WTC11 (cell line): ENCODE data around the gene ZNF678. TPM values are rescaled to one million over a fixed set of nuclear protein-coding genes. Genes with fewer than 3 reads are reported as not detected.

Experiments
- ATF2 ChIP-seq: sonication (generic); formaldehyde crosslinking; IDR thresholded peaks from 2 replicates; pipeline ENCODE4 v1.8.1; 2022; ENCODE audit warnings: low read depth, missing genetic modification reagents, borderline replicate concordance
- CREM ChIP-seq: sonication (generic); formaldehyde crosslinking; IDR thresholded peaks from 2 replicates; pipeline ENCODE4 v1.8.1; 2022; ENCODE audit warnings: mild to moderate bottlenecking, missing genetic modification reagents, moderate library complexity
- E2F5 ChIP-seq: sonication (generic); formaldehyde crosslinking; IDR thresholded peaks from 2 replicates; pipeline ENCODE4 v1.8.1; 2022; ENCODE audit warnings: mild to moderate bottlenecking, moderate library complexity, missing genetic modification reagents
- EMX1 ChIP-seq: fragments of 250-450 bp; sonication (Bioruptor Pico); IDR thresholded peaks from 2 replicates; pipeline ENCODE4 v1.8.0; 2021; ENCODE audit warnings: mild to moderate bottlenecking
- ETV6 ChIP-seq: sonication (generic); formaldehyde crosslinking; IDR thresholded peaks from 2 replicates; pipeline ENCODE4 v1.8.1; 2022; ENCODE audit warnings: mild to moderate bottlenecking, missing genetic modification reagents
- FOXK1 ChIP-seq: sonication (generic); formaldehyde crosslinking; IDR thresholded peaks from 2 replicates; pipeline ENCODE4 v1.8.0; 2022; ENCODE audit warnings: mild to moderate bottlenecking, moderate library complexity, missing genetic modification reagents
- FOXP1 ChIP-seq: sonication (generic); formaldehyde crosslinking; IDR thresholded peaks from 2 replicates; pipeline ENCODE4 v1.8.0; 2022; ENCODE audit warnings: missing genetic modification reagents, mild to moderate bottlenecking, moderate library complexity, borderline replicate concordance
- JAZF1 ChIP-seq: fragments of 250-450 bp; sonication (Bioruptor Pico); IDR thresholded peaks from 2 replicates; pipeline ENCODE4 v1.9.0; 2021; ENCODE audit warnings: moderate library complexity, mild to moderate bottlenecking, inconsistent platforms
- JUN ChIP-seq: sonication (generic); formaldehyde crosslinking; IDR thresholded peaks from 2 replicates; pipeline ENCODE4 v1.8.0; 2023; ENCODE audit warnings: mild to moderate bottlenecking, missing genetic modification reagents
- TP53 ChIP-seq: sonication (generic); formaldehyde crosslinking; IDR thresholded peaks from 2 replicates; pipeline ENCODE4 v1.8.1; 2023; ENCODE audit warnings: mild to moderate bottlenecking, missing genetic modification reagents
- ZBTB21 ChIP-seq: sonication (generic); formaldehyde crosslinking; IDR thresholded peaks from 2 replicates; pipeline ENCODE4 v1.8.1; 2023; ENCODE audit warnings: mild to moderate bottlenecking, missing genetic modification reagents, borderline replicate concordance
- ZNF232 ChIP-seq: sonication (generic); formaldehyde crosslinking; IDR thresholded peaks from 2 replicates; pipeline ENCODE4 v1.8.0; 2022; ENCODE audit warnings: mild to moderate bottlenecking, missing genetic modification reagents
- ZNF317 ChIP-seq: sonication (generic); formaldehyde crosslinking; IDR thresholded peaks from 2 replicates; pipeline ENCODE4 v1.8.1; 2023; ENCODE audit warnings: low read depth, mild to moderate bottlenecking, moderate library complexity, missing genetic modification reagents, borderline replicate concordance
- ZNF423 ChIP-seq: fragments of 250-450 bp; sonication (Bioruptor Pico); IDR thresholded peaks from 2 replicates; pipeline ENCODE4 v2.1.2; 2022; ENCODE audit warnings: mild to moderate bottlenecking, moderate library complexity
- ZNF532 ChIP-seq: fragments of 250-450 bp; sonication (Bioruptor Pico); IDR thresholded peaks from 2 replicates; pipeline ENCODE4 v1.9.0; 2021; ENCODE audit warnings: mild to moderate bottlenecking, borderline replicate concordance
- total RNA-seq: library from RNA; stranded (reverse); gene quantifications from 3 replicates; pipeline ENCODE4 v1.2.3, GENCODE V29; 2021
- TF ChIP-seq, protein P1 (sequence below): sonication (generic); formaldehyde crosslinking; IDR thresholded peaks from 2 replicates; pipeline ENCODE4 v1.8.1; 2022; ENCODE audit warnings: low read depth, mild to moderate bottlenecking, moderate library complexity, missing genetic modification reagents, borderline replicate concordance
- TF ChIP-seq, protein P2 (sequence below): sonication (generic); formaldehyde crosslinking; IDR thresholded peaks from 2 replicates; pipeline ENCODE4 v1.8.0; 2023; ENCODE audit warnings: missing genetic modification reagents
- TF ChIP-seq, protein P3 (sequence below): sonication (generic); formaldehyde crosslinking; IDR thresholded peaks from 2 replicates; pipeline ENCODE4 v1.8.0; 2022; ENCODE audit warnings: missing genetic modification reagents
- TF ChIP-seq, protein P4 (sequence below): sonication (generic); formaldehyde crosslinking; IDR thresholded peaks from 2 replicates; pipeline ENCODE4 v1.8.1; 2023; ENCODE audit warnings: mild to moderate bottlenecking, missing genetic modification reagents, moderate library complexity

ZNF678 gene
- total RNA-seq, 1 experiment from 2014 or later: 28.9 TPM

DNA sequence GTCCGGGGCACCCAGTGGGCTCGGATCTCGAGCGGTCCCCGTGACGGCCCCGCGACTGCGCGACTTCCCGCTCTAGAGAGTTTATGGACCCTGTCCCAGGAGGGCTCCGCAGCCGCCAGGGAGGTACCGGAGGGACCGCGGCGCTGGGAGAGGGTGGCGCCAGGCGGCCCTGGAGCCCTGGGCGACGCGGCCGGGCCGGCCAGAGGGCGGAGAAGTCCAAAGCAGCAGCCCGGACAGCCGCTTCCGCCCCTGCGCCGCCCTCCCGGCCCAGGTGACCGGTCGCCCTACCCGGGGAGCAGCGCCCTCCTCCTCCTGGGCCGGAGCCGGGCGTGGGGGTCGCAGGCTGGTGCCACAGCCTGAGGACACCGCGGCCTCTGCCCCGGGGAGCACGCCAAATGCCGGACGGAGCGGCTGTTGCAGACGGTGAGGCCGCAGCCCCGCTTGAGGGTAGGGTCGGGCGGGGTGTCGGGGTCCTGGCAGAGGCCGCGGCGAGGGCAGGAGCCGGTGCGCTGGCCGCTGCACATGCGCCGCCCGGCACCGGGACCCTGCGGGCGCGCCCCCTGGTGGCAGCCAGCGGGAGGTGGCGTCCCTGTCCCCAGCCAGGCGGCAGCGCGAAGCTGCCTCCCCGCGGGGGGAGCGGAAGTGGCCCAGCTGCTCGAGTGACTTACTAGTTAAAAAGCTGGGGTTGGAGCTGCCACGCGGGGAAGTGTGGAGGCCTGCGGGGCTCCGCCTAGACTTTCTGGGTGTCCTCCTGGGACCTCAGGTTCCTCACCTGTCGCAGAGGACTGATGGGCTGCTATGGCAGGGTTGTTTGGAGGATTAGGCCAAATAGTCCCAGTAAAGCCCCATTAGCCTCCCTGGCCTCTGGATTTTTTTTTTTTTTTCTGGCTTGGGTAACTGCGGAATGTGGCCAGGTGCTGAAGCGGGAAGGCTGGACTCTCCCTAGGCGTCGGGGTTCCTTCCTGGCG is 20.9 kb upstream of the ZNF678 start (continued):
- TF ChIP-seq JAZF1 (no peak), ZNF423 (CRISPR knock-in tag) (peak; percentile 70), ZNF232 (CRISPR knock-in tag) (peak; percentile 85; the same call in 1 of the 2 replicates), FOXP1 (CRISPR knock-in tag) (peak; percentile 89; the same call in 1 of the 2 replicates), TP53 (CRISPR knock-in tag) (peak; percentile 87), ZNF532 (CRISPR knock-in tag) (no peak), ETV6 (CRISPR knock-in tag) (peak; percentile 94), CREM (CRISPR knock-in tag) (peak; percentile 83), ZBTB21 (CRISPR knock-in tag) (no peak; the same call in 1 of the 2 replicates), E2F5 (CRISPR knock-in tag) (peak; percentile 31; the same call in 1 of the 2 replicates), EMX1 (CRISPR knock-in tag) (no peak), JUN (0 out of 2 replicates have a peak, but pooled peaks have one; percentile 18), ATF2 (CRISPR knock-in tag) (no peak), FOXK1 (CRISPR knock-in tag) (peak; percentile 80; the same call in 1 of the 2 replicates), ZNF317 (no peak; the same call in 1 of the 2 replicates)
- TF ChIP-seq, protein P1, sequence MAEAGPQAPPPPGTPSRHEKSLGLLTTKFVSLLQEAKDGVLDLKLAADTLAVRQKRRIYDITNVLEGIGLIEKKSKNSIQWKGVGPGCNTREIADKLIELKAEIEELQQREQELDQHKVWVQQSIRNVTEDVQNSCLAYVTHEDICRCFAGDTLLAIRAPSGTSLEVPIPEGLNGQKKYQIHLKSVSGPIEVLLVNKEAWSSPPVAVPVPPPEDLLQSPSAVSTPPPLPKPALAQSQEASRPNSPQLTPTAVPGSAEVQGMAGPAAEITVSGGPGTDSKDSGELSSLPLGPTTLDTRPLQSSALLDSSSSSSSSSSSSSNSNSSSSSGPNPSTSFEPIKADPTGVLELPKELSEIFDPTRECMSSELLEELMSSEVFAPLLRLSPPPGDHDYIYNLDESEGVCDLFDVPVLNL (CRISPR knock-in tag): no peak; the same call in 1 of the 2 replicates
- TF ChIP-seq, protein P2, sequence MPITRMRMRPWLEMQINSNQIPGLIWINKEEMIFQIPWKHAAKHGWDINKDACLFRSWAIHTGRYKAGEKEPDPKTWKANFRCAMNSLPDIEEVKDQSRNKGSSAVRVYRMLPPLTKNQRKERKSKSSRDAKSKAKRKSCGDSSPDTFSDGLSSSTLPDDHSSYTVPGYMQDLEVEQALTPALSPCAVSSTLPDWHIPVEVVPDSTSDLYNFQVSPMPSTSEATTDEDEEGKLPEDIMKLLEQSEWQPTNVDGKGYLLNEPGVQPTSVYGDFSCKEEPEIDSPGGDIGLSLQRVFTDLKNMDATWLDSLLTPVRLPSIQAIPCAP (CRISPR knock-in tag): peak; percentile 79
- TF ChIP-seq, protein P3, sequence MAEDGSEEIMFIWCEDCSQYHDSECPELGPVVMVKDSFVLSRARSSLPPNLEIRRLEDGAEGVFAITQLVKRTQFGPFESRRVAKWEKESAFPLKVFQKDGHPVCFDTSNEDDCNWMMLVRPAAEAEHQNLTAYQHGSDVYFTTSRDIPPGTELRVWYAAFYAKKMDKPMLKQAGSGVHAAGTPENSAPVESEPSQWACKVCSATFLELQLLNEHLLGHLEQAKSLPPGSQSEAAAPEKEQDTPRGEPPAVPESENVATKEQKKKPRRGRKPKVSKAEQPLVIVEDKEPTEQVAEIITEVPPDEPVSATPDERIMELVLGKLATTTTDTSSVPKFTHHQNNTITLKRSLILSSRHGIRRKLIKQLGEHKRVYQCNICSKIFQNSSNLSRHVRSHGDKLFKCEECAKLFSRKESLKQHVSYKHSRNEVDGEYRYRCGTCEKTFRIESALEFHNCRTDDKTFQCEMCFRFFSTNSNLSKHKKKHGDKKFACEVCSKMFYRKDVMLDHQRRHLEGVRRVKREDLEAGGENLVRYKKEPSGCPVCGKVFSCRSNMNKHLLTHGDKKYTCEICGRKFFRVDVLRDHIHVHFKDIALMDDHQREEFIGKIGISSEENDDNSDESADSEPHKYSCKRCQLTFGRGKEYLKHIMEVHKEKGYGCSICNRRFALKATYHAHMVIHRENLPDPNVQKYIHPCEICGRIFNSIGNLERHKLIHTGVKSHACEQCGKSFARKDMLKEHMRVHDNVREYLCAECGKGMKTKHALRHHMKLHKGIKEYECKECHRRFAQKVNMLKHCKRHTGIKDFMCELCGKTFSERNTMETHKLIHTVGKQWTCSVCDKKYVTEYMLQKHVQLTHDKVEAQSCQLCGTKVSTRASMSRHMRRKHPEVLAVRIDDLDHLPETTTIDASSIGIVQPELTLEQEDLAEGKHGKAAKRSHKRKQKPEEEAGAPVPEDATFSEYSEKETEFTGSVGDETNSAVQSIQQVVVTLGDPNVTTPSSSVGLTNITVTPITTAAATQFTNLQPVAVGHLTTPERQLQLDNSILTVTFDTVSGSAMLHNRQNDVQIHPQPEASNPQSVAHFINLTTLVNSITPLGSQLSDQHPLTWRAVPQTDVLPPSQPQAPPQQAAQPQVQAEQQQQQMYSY: peak; percentile 48; the same call in 1 of the 2 replicates
- TF ChIP-seq, protein P4, sequence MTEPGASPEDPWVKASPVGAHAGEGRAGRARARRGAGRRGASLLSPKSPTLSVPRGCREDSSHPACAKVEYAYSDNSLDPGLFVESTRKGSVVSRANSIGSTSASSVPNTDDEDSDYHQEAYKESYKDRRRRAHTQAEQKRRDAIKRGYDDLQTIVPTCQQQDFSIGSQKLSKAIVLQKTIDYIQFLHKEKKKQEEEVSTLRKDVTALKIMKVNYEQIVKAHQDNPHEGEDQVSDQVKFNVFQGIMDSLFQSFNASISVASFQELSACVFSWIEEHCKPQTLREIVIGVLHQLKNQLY (CRISPR knock-in tag): 0 out of 2 replicates have a peak, but pooled peaks have one; percentile 21
- TF ChIP-seq, all 79 proteins: peak for 28
